ENCODE data around the gene NQO2. TPM values are rescaled to one million over a fixed set of nuclear protein-coding genes. Genes with fewer than 3 reads are reported as not detected.

The NQO2 gene
- polyA plus RNA-seq, 1 donor from 2014 or later = 33.2 TPM

DNA sequence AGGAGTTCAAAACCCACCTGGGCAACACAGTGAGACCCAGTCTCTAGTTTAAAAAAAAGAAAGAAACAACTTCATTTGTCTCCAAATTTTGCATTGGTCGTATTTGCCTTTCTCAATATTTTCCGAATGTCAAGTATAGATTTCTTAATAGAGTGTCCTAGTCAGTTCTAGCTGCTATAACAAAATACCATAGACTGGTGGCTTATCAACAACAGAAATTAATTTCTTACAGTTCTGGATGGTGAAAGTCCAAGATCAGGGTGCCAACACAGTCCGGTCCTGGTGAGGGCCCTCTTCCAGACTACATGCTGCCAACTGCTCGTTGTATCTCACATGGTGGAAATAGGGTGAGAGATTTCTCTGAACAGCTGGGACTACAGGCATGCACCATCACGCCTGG, 34.0 kb downstream of the NQO2 start:
- Histone ChIP-seq H3K9me3 (ENCODE audit: low read length) (no peaks in the 10 kb centered on the region), H3K4me2 (ENCODE audit: low read length) (no peak overlapping the region), H2AFZ (ENCODE audit: low read depth, low read length) (no peak overlapping the region), H4K20me1 (ENCODE audit: insufficient read depth) (no peaks in the 10 kb centered on the region), H3K27ac (ENCODE audit: low read length) (no peak overlapping the region), H3K9ac (ENCODE audit: low read length) (no peak overlapping the region), H3K79me2 (replicated peaks; ENCODE audit: insufficient read depth, low read length) (no peaks in the 10 kb centered on the region), H3F3A (ENCODE audit: insufficient read depth, low read length, poor library complexity, severe bottlenecking) (no peaks in the 10 kb centered on the region), H3K4me3 (ENCODE audit: low read length) (no peak overlapping the region), H3K36me3 (ENCODE audit: insufficient read depth, low read length) (no peaks in the 10 kb centered on the region), H3K27me3 (ENCODE audit: insufficient read depth, low read depth, low read length) (no peaks in the 10 kb centered on the region), H3K9me2 (ENCODE audit: insufficient read depth, low read length) (no peaks in the 10 kb centered on the region)
- TF ChIP-seq CTCF (IDR thresholded peaks at IDR 0.05; ENCODE audit: poor library complexity, severe bottlenecking) (no peak), EP300 (conservative IDR thresholded peaks at IDR 0.05; ENCODE audit: poor library complexity, severe bottlenecking) (no peak), MXI1 (conservative IDR thresholded peaks at IDR 0.05; ENCODE audit: poor library complexity, severe bottlenecking) (no peak), SMC3 (conservative IDR thresholded peaks at IDR 0.05; ENCODE audit: poor library complexity) (no peak), POLR2AphosphoS5 (IDR thresholded peaks at IDR 0.05) (no peak), EZH2 (IDR thresholded peaks at IDR 0.05; ENCODE audit: borderline replicate concordance, insufficient read depth, low read length, poor library complexity, severe bottlenecking) (no peak), TAF1 (IDR thresholded peaks at IDR 0.05; ENCODE audit: low read depth) (no peak), RAD21 (conservative IDR thresholded peaks at IDR 0.05) (no peak)
- TF ChIP-seq, protein P1, sequence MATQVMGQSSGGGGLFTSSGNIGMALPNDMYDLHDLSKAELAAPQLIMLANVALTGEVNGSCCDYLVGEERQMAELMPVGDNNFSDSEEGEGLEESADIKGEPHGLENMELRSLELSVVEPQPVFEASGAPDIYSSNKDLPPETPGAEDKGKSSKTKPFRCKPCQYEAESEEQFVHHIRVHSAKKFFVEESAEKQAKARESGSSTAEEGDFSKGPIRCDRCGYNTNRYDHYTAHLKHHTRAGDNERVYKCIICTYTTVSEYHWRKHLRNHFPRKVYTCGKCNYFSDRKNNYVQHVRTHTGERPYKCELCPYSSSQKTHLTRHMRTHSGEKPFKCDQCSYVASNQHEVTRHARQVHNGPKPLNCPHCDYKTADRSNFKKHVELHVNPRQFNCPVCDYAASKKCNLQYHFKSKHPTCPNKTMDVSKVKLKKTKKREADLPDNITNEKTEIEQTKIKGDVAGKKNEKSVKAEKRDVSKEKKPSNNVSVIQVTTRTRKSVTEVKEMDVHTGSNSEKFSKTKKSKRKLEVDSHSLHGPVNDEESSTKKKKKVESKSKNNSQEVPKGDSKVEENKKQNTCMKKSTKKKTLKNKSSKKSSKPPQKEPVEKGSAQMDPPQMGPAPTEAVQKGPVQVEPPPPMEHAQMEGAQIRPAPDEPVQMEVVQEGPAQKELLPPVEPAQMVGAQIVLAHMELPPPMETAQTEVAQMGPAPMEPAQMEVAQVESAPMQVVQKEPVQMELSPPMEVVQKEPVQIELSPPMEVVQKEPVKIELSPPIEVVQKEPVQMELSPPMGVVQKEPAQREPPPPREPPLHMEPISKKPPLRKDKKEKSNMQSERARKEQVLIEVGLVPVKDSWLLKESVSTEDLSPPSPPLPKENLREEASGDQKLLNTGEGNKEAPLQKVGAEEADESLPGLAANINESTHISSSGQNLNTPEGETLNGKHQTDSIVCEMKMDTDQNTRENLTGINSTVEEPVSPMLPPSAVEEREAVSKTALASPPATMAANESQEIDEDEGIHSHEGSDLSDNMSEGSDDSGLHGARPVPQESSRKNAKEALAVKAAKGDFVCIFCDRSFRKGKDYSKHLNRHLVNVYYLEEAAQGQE (IDR thresholded peaks at IDR 0.05; ENCODE audit: borderline replicate concordance) = no peak

DNA sequence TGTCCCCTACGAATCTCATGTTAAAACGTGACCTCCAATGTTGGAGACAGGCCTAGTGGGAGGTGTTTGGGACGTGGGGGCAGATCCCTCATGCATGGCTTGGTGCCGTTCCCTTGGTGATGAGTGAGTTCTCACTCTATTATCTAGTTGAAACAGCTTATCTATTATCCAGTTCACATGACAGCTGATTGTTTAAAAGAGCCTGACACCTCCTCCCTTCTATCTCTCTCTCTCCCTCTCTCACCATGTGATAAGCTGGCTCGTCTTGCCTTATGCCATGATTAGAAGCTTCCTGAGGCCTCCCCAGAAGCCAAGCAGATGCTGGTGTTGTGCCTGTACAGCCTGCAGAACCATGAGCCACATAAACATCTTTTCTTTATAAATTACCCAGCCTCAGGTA, 35.7 kb downstream of the NQO2 start:
- Histone ChIP-seq H3K4me2 (ENCODE audit: low read length) (no peak overlapping the region), H3K27me3 (ENCODE audit: insufficient read depth, low read depth, low read length) (no peaks in the 10 kb centered on the region), H4K20me1 (ENCODE audit: insufficient read depth) (no peaks in the 10 kb centered on the region), H3K4me3 (ENCODE audit: low read length) (no peak overlapping the region), H3K9me3 (ENCODE audit: low read length) (no peaks in the 10 kb centered on the region), H3F3A (ENCODE audit: insufficient read depth, low read length, poor library complexity, severe bottlenecking) (no peaks in the 10 kb centered on the region), H3K27ac (ENCODE audit: low read length) (no peak overlapping the region), H3K79me2 (replicated peaks; ENCODE audit: insufficient read depth, low read length) (no peaks in the 10 kb centered on the region), H3K9ac (ENCODE audit: low read length) (no peak overlapping the region), H3K9me2 (ENCODE audit: insufficient read depth, low read length) (no peaks in the 10 kb centered on the region), H3K36me3 (ENCODE audit: insufficient read depth, low read length) (no peaks in the 10 kb centered on the region), H2AFZ (ENCODE audit: low read depth, low read length) (no peak overlapping the region)
- TF ChIP-seq TAF1 (IDR thresholded peaks at IDR 0.05; ENCODE audit: low read depth) (no peak), SMC3 (conservative IDR thresholded peaks at IDR 0.05; ENCODE audit: poor library complexity) (no peak), MXI1 (conservative IDR thresholded peaks at IDR 0.05; ENCODE audit: poor library complexity, severe bottlenecking) (no peak), EZH2 (IDR thresholded peaks at IDR 0.05; ENCODE audit: borderline replicate concordance, insufficient read depth, low read length, poor library complexity, severe bottlenecking) (no peak), POLR2AphosphoS5 (IDR thresholded peaks at IDR 0.05) (no peak), EP300 (conservative IDR thresholded peaks at IDR 0.05; ENCODE audit: poor library complexity, severe bottlenecking) (no peak), RAD21 (conservative IDR thresholded peaks at IDR 0.05) (no peak), CTCF (IDR thresholded peaks at IDR 0.05; ENCODE audit: poor library complexity, severe bottlenecking) (no peak)
- TF ChIP-seq, protein P1 (IDR thresholded peaks at IDR 0.05; ENCODE audit: borderline replicate concordance) = no peak

All from neural cell (in vitro differentiated cells).